Sigmoid colon (tissue), 7 donors: ENCODE data around the gene FEZ2. TPM values are rescaled to one million over a fixed set of nuclear protein-coding genes. Genes with fewer than 3 reads are reported as not detected.

Source experiments
- DNase-seq: peaks from one replicate; pipeline ENCODE4 v3.0.0-alpha.2; 2019
- H3K27ac ChIP-seq, 4 donors: fragments of 200-600 bp; sonication (generic); one replicate each; pipeline ENCODE4 v1.5.1; 2016 to 2019; ENCODE audit warnings: mild to moderate bottlenecking in 1 of 4
- H3K27me3 ChIP-seq, 3 donors: fragments of 200-600 bp; sonication (generic); one replicate each; pipeline ENCODE4 v1.5.1; 2019; ENCODE audit warnings: mild to moderate bottlenecking in 1 of 3
- H3K36me3 ChIP-seq, 4 donors: fragments of 200-600 bp; sonication (generic); one replicate each; pipeline ENCODE4 v1.5.1; 2016 to 2019
- H3K4me1 ChIP-seq, 4 donors: fragments of 200-600 bp; sonication (generic); one replicate each; pipeline ENCODE4 v1.5.1; 2017 to 2019
- H3K4me3 ChIP-seq, 4 donors: fragments of 200-600 bp; sonication (generic); one replicate each; pipeline ENCODE4 v1.5.1; 2017 to 2019; ENCODE audit warnings: mild to moderate bottlenecking in 2 of 4, moderate library complexity in 1 of 4
- H3K9me3 ChIP-seq, 4 donors: fragments of 200-600 bp in 3 of 4; sonication (generic) in 3 of 4; one replicate each; pipeline versions ENCODE4 v1.5.1 to v1.6.1; 2013 to 2019
- EP300 ChIP-seq, 4 donors: sonication (generic); formaldehyde crosslinking; IDR thresholded peaks; one replicate each; pipeline ENCODE4 v1.6.1; 2017; ENCODE audit warnings: antibody characterized with exemption in 4 of 4
- POLR2A ChIP-seq, 2 donors: fragments of 450-650 bp; IDR thresholded peaks; one replicate each; pipeline ENCODE4 v1.6.1; 2016; ENCODE audit warnings: antibody characterized with exemption in 2 of 2, mild to moderate bottlenecking in 2 of 2, moderate library complexity in 2 of 2
- POLR2AphosphoS5 ChIP-seq, 4 donors: sonication (generic); formaldehyde crosslinking; IDR thresholded peaks; one replicate each; pipeline ENCODE4 v1.6.1; 2017; ENCODE audit warnings: antibody characterized with exemption in 4 of 4
- WGBS, 2 donors: extraction: QIAGEN DNeasy Blood & Tissue Kit; methylation state at CpG; one replicate each; pipeline ENCODE4 v1.1.7; 2013; 5-methylcytosine and 5-hydroxymethylcytosine counted together
- intact Hi-C: fragments of 100-400 bp; cut with DNase I; formaldehyde crosslinking; loops from one replicate; pipeline ENCODE4 v1.15.1; 2023
- polyA plus RNA-seq, 3 donors: library from polyadenylated mRNA; stranded (reverse); fragments of 200-250 nt; gene quantifications; one replicate each; pipeline ENCODE4 v1.2.3, GENCODE V29; 2013
- total RNA-seq, 4 donors: library from RNA; depleted of rRNA; stranded (reverse); fragments of >200 nt; gene quantifications; one replicate each; pipeline ENCODE4 v1.1.0, GENCODE V29; 2016
- TF ChIP-seq, protein P1 (sequence below), 4 experiments: fragments of 450-650 bp in 3 of 4; fragments of 200-600 bp in 1 of 4; IDR thresholded peaks; one replicate each; pipeline ENCODE4 v1.5.1; 2016 to 2019; ENCODE audit warnings: antibody characterized with exemption in 4 of 4, mild to moderate bottlenecking in 3 of 4, moderate library complexity in 2 of 4
- donor health status: healthy with polysubstance abuse.
- donor health status: Bipolar disorder and iron deficiency.
- donor health status: healthy.

FEZ2 gene
- total and polyA plus RNA-seq, 7 donors: 25.9 to 53.9 (median 41.8) TPM

DNA sequence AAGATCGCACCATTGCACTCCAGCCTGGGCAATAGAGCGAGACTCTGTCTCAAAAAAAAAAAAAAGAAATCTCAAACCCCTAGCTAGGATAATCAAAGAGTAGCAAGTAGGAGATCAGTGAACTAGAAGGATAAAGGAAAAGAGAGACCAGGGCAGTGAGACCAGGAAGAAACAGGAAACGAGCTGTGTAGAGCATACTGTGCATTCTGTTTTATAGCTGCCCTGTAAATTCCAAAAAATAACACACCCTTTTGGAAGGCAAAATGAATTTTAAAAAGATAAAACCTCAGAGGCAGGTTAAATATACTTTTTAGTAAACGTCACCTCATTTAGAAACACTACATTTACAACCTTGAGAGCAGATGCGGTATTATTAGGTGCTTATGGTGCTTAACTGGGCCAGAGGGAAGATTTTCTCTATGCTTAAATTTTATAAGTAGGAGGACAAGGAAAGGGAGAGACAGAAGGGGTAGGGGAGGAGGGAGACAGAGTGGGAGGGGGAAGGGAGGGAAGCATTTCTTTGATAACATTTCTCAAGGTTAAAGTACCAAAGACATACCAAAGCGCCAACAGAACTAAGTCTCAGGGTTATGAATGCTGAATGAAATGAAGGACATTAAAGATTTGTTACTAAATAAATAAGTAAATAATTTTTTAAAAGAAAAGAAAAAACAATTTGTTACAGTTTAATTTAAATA lies 30.1 kb downstream of the FEZ2 start:
- intact Hi-C loops: no loop called here

DNA sequence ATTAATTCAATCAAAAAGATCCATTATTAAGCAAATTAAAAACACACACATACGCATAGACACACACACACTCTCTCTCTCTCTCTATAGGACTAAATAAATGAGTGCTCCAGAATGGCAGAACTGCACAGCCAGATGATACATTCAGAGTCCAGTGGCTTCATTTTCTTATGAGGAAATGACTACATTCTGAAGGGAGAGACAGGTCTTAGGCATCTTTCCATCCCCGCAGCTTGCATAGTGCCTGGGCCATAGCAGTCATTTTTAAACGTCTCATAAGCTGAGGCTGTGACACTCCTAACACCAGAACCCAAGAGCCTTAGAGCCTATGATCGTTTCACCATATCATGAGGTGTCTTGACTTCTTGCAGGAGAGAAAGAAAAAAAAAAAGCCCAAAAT lies 31.1 kb downstream of the FEZ2 start:
- intact Hi-C loops: no loop called here
- Histone ChIP-seq H3K27ac (no peak overlapping the region), H3K4me1 (peaks cover 0 to 18% (median 11%) of the 10 kb centered on the region in 4 donors), H3K4me3 (no peak overlapping the region), H3K36me3 (no peaks in the 10 kb centered on the region), H3K27me3 (no peaks in the 10 kb centered on the region), H3K9me3 (no peaks in the 10 kb centered on the region)
- no peak for TF ChIP-seq EP300 (IDR thresholded peaks at IDR 0.05)
- no peak for TF ChIP-seq POLR2AphosphoS5 (IDR thresholded peaks at IDR 0.05)
- TF ChIP-seq POLR2A (IDR thresholded peaks at IDR 0.05): no peak
- TF ChIP-seq, protein P1, sequence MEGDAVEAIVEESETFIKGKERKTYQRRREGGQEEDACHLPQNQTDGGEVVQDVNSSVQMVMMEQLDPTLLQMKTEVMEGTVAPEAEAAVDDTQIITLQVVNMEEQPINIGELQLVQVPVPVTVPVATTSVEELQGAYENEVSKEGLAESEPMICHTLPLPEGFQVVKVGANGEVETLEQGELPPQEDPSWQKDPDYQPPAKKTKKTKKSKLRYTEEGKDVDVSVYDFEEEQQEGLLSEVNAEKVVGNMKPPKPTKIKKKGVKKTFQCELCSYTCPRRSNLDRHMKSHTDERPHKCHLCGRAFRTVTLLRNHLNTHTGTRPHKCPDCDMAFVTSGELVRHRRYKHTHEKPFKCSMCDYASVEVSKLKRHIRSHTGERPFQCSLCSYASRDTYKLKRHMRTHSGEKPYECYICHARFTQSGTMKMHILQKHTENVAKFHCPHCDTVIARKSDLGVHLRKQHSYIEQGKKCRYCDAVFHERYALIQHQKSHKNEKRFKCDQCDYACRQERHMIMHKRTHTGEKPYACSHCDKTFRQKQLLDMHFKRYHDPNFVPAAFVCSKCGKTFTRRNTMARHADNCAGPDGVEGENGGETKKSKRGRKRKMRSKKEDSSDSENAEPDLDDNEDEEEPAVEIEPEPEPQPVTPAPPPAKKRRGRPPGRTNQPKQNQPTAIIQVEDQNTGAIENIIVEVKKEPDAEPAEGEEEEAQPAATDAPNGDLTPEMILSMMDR (IDR thresholded peaks at IDR 0.05): no peak
- no peak for DNase-seq
- 94 to 97% methylated on average over 4 of the region's 4 CpGs for WGBS, 2 donors

More for the DNA sequence above, 30.1 kb downstream of the FEZ2 start:
- no peaks in the 10 kb centered on the region for H3K9me3 ChIP-seq
- WGBS, 2 donors: 51 to 83% methylated on average over 6 of the region's 6 CpGs
- no peak overlapping the region for H3K4me3 ChIP-seq
- H3K27ac ChIP-seq: no peak overlapping the region
- DNase-seq: no peak
- H3K4me1 ChIP-seq: peaks cover 0 to 22% (median 12%) of the 10 kb centered on the region in 4 donors
- no peaks in the 10 kb centered on the region for H3K27me3 ChIP-seq
- no peaks in the 10 kb centered on the region for H3K36me3 ChIP-seq
- TF ChIP-seq, protein P1 (IDR thresholded peaks at IDR 0.05): no peak
- TF ChIP-seq POLR2AphosphoS5 (IDR thresholded peaks at IDR 0.05) (no peak), EP300 (IDR thresholded peaks at IDR 0.05) (no peak), POLR2A (IDR thresholded peaks at IDR 0.05) (no peak)

DNA sequence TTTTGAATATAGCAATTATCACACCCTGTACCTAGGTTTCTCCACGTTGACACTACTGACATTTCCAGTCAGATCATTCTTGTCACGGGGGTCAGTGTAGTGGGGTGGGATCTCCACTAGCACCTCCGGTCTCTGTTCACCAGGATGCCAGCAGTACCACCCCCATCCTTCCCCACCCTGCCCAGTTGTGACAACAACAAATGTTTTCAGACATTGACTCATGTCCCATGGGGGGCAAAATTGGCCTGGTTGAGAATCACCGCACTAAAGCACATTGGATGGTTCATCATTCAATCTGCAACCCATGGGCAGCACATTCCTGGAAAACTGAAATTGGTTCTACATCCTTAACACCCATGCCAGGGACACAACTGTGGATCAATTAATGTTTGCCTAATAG lies 32.3 kb downstream of the FEZ2 start:
- Histone ChIP-seq H3K36me3 (peaks cover 0 to 1% (median 0%) of the 10 kb centered on the region in 4 donors), H3K4me3 (no peak overlapping the region), H3K4me1 (peaks cover 0 to 25% (median 15%) of the 10 kb centered on the region in 4 donors), H3K27ac (no peak overlapping the region), H3K27me3 (no peaks in the 10 kb centered on the region), H3K9me3 (no peaks in the 10 kb centered on the region)
- no peak for DNase-seq
- WGBS, 2 donors: 97 to 98% methylated on average over 4 of the region's 4 CpGs
- TF ChIP-seq POLR2A (IDR thresholded peaks at IDR 0.05): no peak
- TF ChIP-seq EP300 (IDR thresholded peaks at IDR 0.05): no peak
- TF ChIP-seq, protein P1 (IDR thresholded peaks at IDR 0.05): no peak
- TF ChIP-seq POLR2AphosphoS5 (IDR thresholded peaks at IDR 0.05): no peak
- intact Hi-C loops: no loop called here

DNA sequence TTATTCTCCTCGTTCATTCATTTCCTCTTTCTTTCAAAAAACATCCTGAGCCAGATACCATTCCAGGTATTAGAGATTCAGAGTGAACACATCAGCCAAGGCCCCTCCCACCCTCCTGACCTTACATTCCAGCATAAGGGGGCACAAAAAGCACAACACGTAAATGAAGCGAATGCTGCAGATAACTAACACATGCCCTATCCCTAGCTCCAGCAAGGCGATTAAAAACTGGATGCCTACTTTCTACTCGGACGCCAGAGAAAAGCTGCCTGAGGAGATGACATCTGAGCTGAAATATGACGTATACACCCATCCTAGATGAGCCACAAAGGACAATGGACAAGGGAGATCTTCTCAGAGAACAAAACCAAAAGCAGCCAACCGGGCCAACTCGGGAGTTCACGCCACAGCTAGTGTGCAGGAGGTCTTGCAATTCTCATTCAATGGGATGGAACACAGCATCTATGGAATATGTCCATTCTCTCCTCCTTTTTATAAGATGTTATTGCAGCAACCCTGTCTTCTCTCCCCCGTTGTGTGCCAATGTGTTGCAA lies 33.5 kb downstream of the FEZ2 start:
- H3K4me3 ChIP-seq: no peak overlapping the region
- peaks cover 0 to 24% (median 15%) of the 10 kb centered on the region in 4 donors for H3K4me1 ChIP-seq
- H3K36me3 ChIP-seq: peaks cover 0 to 4% (median 0%) of the 10 kb centered on the region in 4 donors
- H3K27ac ChIP-seq: no peak overlapping the region
- no peak for DNase-seq
- intact Hi-C loops: no loop called here
- H3K9me3 ChIP-seq: no peaks in the 10 kb centered on the region
- 92 to 97% methylated on average over 11 of the region's 11 CpGs for WGBS, 2 donors
- TF ChIP-seq POLR2A (IDR thresholded peaks at IDR 0.05) (no peak), EP300 (IDR thresholded peaks at IDR 0.05) (no peak), POLR2AphosphoS5 (IDR thresholded peaks at IDR 0.05) (no peak)
- TF ChIP-seq, protein P1 (IDR thresholded peaks at IDR 0.05): no peak
- H3K27me3 ChIP-seq: no peaks in the 10 kb centered on the region
